Lung (tissue), 12 donors: Measurements from ENCODE around the gene NAXD. TPM values are rescaled to one million over a fixed set of nuclear protein-coding genes. Genes with fewer than 3 reads are reported as not detected.
A peak's percentile ranks its signal among the peaks of the same experiment; 100 is the strongest.

Experiments
- ATAC-seq: fragments of 200-7000 bp; cut with Tn5 transposase; one replicate; pipeline ENCODE4 v1.9.1; 2020; ENCODE audit warnings: moderate number of reproducible peaks; ENCODE audit not compliant: insufficient read depth, low FRiP score
- DNase-seq, 3 donors: peaks; one replicate each; pipeline ENCODE4 v3.0.0-alpha.2; 2013 to 2017
- H3K27ac ChIP-seq, 2 donors: one replicate each; pipeline ENCODE4 v1.5.1; 2013; ENCODE audit warnings: mild to moderate bottlenecking in 2 of 2, moderate library complexity in 2 of 2, control low read depth in 1 of 2, inconsistent platforms in 1 of 2, low read depth in 1 of 2, low read length in 1 of 2
- H3K27me3 ChIP-seq, 3 donors: one replicate each; pipeline ENCODE4 v1.5.1; 2013; ENCODE audit warnings: low read length in 2 of 3; ENCODE audit not compliant: control insufficient read depth in 3 of 3, insufficient read depth in 3 of 3
- H3K36me3 ChIP-seq, 4 donors: one replicate each; pipeline ENCODE4 v1.5.1; 2013; ENCODE audit warnings: low read length in 4 of 4, mild to moderate bottlenecking in 1 of 4, moderate library complexity in 1 of 4; ENCODE audit not compliant: control insufficient read depth in 4 of 4, insufficient read depth in 4 of 4
- H3K4me1 ChIP-seq, 5 donors: one replicate each; pipeline ENCODE4 v1.5.1; 2013; ENCODE audit warnings: low read length in 5 of 5, mild to moderate bottlenecking in 2 of 5, moderate library complexity in 1 of 5; ENCODE audit not compliant: control insufficient read depth in 5 of 5, insufficient read depth in 5 of 5
- H3K4me3 ChIP-seq: one replicate; pipeline ENCODE4 v1.5.1; 2013; ENCODE audit warnings: mild to moderate bottlenecking, control low read depth, moderate library complexity
- H3K9ac ChIP-seq, 2 donors: one replicate each; pipeline ENCODE4 v1.5.1; 2013; ENCODE audit warnings: low read length in 2 of 2, control low read depth in 1 of 2; ENCODE audit not compliant: insufficient read depth in 1 of 2
- H3K9me3 ChIP-seq, 4 donors: one replicate each; pipeline ENCODE4 v1.5.1; 2013; ENCODE audit warnings: low read length in 3 of 4, mild to moderate bottlenecking in 1 of 4, moderate library complexity in 1 of 4; ENCODE audit not compliant: control insufficient read depth in 4 of 4, insufficient read depth in 3 of 4
- WGBS, 2 donors: extraction: QIAGEN DNeasy Blood & Tissue Kit; methylation state at CpG; one replicate each; pipeline ENCODE4 v1.1.7; 2013; 5-methylcytosine and 5-hydroxymethylcytosine counted together
- polyA plus RNA-seq, 2 donors: library from polyadenylated mRNA; stranded (reverse); fragments of 200-250 nt; gene quantifications; one replicate each; pipeline ENCODE4 v1.2.1, GENCODE V29; 2013
- total RNA-seq, 2 donors: library from RNA; depleted of rRNA in 1 of 2; stranded (reverse); fragments of >200 nt in 1 of 2; gene quantifications; one replicate each; pipeline ENCODE4 v1.2.1, GENCODE V29; 2014 to 2021
- TF ChIP-seq, protein P1 (sequence below): IDR thresholded peaks from 2 replicates; pipeline ENCODE4 v1.5.1; 2012; ENCODE audit warnings: mild to moderate bottlenecking; ENCODE audit errors: control extremely low read depth, extremely low read depth
- donor health status: control.
- donor health status: control.
- donor health status: Bipolar disorder and iron deficiency.
- donor health status: healthy.
- donor health status: DM: yes; HTN: yes; CAD: no.

NAXD gene
- total and polyA plus RNA-seq, 4 donors, result 24.1 to 28.9 (median 28.6) TPM

DNA sequence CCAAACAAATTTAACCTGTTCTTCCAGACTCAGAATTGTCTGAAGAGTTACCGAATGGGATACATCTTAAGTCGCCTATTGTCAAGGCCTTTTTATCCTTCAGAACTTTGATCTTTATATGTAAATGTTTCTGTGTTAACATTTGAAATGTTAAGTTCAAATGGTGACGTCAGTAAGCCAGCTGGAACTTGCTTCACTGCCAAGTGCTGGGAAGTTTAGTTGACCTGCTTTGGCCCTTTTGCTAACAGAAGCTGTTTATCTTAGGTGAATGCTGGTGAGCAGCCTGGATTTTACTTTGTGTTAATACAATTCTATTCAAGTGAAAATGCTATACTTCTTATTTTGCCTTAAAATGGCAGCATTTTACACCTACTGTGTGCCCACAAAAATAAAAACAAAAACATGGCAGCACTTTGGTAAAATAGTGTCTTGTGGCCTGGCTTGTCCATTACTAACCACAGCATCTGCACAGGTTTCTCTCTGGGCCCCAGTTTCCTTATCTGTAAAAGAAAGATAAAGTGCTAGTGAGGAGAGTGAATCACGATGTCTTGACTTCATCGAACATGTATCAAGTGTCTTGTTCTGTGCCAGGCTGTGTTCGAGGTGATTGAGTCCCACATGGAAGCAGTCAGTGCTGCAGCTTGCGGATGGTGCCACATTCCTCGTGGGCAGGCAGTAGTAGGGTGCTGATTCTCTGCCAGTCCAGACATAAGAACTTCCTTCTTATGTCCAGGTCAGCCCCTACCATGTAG lies 2.2 kb downstream of the NAXD start:
- no peak overlapping the region for H3K4me3 ChIP-seq
- H3K9me3 ChIP-seq, result peaks cover 0 to 4% (median under 1%) of the 10 kb centered on the region in 4 donors
- no peaks in the 10 kb centered on the region for H3K27me3 ChIP-seq
- peak overlapping the region in 1 of 2 donors; percentile 40 for H3K9ac ChIP-seq
- TF ChIP-seq, protein P1, sequence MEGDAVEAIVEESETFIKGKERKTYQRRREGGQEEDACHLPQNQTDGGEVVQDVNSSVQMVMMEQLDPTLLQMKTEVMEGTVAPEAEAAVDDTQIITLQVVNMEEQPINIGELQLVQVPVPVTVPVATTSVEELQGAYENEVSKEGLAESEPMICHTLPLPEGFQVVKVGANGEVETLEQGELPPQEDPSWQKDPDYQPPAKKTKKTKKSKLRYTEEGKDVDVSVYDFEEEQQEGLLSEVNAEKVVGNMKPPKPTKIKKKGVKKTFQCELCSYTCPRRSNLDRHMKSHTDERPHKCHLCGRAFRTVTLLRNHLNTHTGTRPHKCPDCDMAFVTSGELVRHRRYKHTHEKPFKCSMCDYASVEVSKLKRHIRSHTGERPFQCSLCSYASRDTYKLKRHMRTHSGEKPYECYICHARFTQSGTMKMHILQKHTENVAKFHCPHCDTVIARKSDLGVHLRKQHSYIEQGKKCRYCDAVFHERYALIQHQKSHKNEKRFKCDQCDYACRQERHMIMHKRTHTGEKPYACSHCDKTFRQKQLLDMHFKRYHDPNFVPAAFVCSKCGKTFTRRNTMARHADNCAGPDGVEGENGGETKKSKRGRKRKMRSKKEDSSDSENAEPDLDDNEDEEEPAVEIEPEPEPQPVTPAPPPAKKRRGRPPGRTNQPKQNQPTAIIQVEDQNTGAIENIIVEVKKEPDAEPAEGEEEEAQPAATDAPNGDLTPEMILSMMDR, result no peak
- H3K27ac ChIP-seq, result peak overlapping the region in 1 of 2 donors; percentile 65
- DNase-seq (peak; percentile 63 to 88 (median 85)), ATAC-seq (no peak)
- WGBS, 2 donors, result 56 to 75% methylated on average over 8 of the region's 8 CpGs
- H3K4me1 ChIP-seq, result peaks cover 5 to 19% (median 8%) of the 10 kb centered on the region in 5 donors
- H3K36me3 ChIP-seq, result peaks cover 0 to 4% (median 2%) of the 10 kb centered on the region in 4 donors

DNA sequence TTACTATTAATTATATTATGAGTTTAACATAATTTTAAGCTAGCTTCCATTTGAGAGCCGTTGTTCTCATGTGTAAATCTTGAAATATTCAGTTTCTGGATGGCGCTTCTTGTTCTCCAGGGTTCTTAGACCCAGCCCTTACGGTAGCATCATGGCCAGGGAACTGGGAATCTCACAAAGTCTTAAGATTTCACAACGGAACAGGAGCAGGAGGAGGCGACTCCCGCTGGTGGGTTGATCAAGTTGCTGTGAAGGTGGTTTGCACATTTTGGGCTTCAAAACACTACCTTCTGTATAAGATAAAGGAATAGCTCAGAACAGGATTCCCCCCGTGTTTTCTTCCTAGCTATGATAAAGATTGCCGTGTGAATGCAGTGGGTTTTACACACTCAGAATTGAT lies 2.8 kb downstream of the NAXD start:
- WGBS, 2 donors, result 86 to 88% methylated on average over 8 of the region's 8 CpGs
- Histone ChIP-seq H3K4me1 (peaks cover 5 to 19% (median 8%) of the 10 kb centered on the region in 5 donors), H3K4me3 (no peak overlapping the region), H3K27ac (no peak overlapping the region), H3K27me3 (no peaks in the 10 kb centered on the region), H3K36me3 (peaks cover 2 to 8% (median 4%) of the 10 kb centered on the region in 4 donors), H3K9me3 (peaks cover 0 to 4% (median under 1%) of the 10 kb centered on the region in 4 donors), H3K9ac (no peak overlapping the region)
- ATAC-seq (no peak), DNase-seq (peak in 1 of 3 donors; percentile 38)
- TF ChIP-seq, protein P1, result no peak

DNA sequence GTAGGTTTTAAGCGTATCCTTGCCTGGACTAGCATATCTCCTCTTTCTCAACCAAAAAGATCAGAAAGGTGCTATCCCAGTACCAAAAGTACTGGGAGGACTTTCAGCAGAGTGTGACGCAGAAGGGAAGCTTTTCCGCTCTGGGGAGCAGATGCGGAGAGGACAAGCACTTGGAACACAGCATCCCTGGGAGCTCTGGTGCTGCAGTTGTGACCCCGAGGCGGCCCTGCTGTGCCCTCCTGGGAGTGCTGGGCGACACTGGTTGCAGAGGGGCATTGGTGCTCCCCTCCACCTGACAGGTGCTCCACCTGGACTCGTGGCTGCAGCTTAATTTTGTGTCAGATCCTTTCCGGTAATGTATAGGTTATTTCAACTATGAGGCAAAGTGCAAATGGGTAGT lies 3.4 kb downstream of the NAXD start:
- Histone ChIP-seq H3K9me3 (peaks cover 0 to 4% (median under 1%) of the 10 kb centered on the region in 4 donors), H3K27ac (no peak overlapping the region), H3K9ac (no peak overlapping the region), H3K4me1 (peaks cover 5 to 19% (median 8%) of the 10 kb centered on the region in 5 donors), H3K27me3 (no peaks in the 10 kb centered on the region), H3K4me3 (no peak overlapping the region), H3K36me3 (peaks cover 3 to 12% (median 7%) of the 10 kb centered on the region in 4 donors)
- 95 to 96% methylated on average over 9 of the region's 9 CpGs for whole genome bisulfite sequencing, 2 donors
- TF ChIP-seq, protein P1, result no peak
- no peak for ATAC-seq
- no peak for DNase-seq
